Measurements from ENCODE around the gene FKBP2. TPM values are rescaled to one million over a fixed set of nuclear protein-coding genes. Genes with fewer than 3 reads are reported as not detected.

The FKBP2 gene
- total and polyA plus RNA-seq, 8 donors = 37.8 to 344 (median 53.3) TPM

GRCh38 chr11:64235437-64236161 is 5.3 kb upstream of the FKBP2 start:
- 19 to 22% methylated on average over 12 of the region's 12 CpGs for WGBS, 2 donors
- Histone ChIP-seq H3K36me3 (no peaks in the 10 kb centered on the region), H3K9me3 (no peaks in the 10 kb centered on the region), H3K27ac (peak overlapping the region; percentile 75 to 90 (median 86)), H3K4me3 (peak overlapping the region; percentile 55 to 78 (median 74)), H3K4me1 (peaks cover 32 to 49% (median 38%) of the 10 kb centered on the region in 3 donors), H3K27me3 (no peaks in the 10 kb centered on the region)
- TF ChIP-seq, protein P1, sequence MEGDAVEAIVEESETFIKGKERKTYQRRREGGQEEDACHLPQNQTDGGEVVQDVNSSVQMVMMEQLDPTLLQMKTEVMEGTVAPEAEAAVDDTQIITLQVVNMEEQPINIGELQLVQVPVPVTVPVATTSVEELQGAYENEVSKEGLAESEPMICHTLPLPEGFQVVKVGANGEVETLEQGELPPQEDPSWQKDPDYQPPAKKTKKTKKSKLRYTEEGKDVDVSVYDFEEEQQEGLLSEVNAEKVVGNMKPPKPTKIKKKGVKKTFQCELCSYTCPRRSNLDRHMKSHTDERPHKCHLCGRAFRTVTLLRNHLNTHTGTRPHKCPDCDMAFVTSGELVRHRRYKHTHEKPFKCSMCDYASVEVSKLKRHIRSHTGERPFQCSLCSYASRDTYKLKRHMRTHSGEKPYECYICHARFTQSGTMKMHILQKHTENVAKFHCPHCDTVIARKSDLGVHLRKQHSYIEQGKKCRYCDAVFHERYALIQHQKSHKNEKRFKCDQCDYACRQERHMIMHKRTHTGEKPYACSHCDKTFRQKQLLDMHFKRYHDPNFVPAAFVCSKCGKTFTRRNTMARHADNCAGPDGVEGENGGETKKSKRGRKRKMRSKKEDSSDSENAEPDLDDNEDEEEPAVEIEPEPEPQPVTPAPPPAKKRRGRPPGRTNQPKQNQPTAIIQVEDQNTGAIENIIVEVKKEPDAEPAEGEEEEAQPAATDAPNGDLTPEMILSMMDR (IDR thresholded peaks at IDR 0.05) = no peak
- FAIRE-seq (no peak), DNase-seq (peak in 4 of 6 donors; percentile 50 to 85 (median 68)), ATAC-seq (peak in 2 of 4 donors; percentile 2 to 11)
- intact Hi-C loops (cut with DNase I) = no loop called here

DNA sequence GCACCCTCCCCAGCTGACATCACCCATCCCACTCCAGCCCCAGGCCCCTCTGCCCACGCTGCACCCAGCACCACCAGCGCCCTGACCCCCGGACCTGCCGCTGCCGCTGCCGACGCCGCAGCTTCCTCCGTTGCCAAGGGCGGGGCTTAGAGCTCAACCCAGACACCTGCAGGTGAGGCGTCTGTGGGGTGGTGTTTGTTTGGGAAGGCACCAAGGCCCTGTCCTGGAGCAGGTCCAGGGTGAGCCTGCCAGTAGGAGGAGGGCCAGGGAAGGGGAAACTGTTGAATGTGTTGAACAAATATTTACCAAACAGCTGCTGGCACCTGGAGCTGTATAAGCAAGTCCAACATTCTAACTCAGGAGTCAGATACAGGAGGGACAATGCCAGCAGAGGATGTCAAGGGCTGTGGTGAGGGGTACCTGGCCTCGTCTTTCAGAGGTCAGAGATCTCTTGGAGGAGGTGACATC is 3.4 kb upstream of the FKBP2 start:
- H3K9me3 ChIP-seq = no peaks in the 10 kb centered on the region
- ATAC-seq (peak; percentile 23 to 47 (median 36)), FAIRE-seq (no peak), DNase-seq (peak; percentile 88 to 99 (median 98))
- peak overlapping the region; percentile 73 to 100 (median 97) for H3K27ac ChIP-seq
- 21 to 22% methylated on average over 12 of the region's 12 CpGs for WGBS, 2 donors
- H3K4me1 ChIP-seq = peaks cover 29 to 45% (median 40%) of the 10 kb centered on the region in 3 donors
- no peaks in the 10 kb centered on the region for H3K36me3 ChIP-seq
- H3K27me3 ChIP-seq = no peaks in the 10 kb centered on the region
- intact Hi-C loops (cut with DNase I) = no loop called here
- TF ChIP-seq, protein P1 (IDR thresholded peaks at IDR 0.05) = no peak
- H3K4me3 ChIP-seq = peak overlapping the region in 2 of 4 donors; percentile 28 to 31

DNA sequence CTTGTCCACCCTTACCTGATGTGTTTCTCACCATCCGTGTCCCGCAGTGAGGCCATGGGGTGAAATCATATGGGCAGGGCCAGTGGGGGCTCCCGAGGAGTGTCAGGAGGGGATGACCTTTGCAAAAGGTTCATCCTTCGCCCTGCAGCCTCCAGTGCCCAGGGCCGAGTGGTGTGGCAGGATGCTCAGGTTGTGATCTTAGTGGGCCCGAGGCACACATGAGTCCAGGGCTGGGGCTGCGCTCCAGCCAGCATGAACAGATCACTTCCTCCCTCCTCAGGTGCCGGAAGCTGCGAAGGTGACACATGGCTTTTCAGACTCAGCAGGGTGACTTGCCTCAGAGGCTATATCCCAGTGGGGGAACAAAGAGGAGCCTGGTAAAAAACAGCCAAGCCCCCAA is 2.8 kb upstream of the FKBP2 start:
- H3K36me3 ChIP-seq = no peaks in the 10 kb centered on the region
- WGBS, 2 donors = 46 to 51% methylated on average over 9 of the region's 9 CpGs
- no peak for ATAC-seq
- peak overlapping the region; percentile 46 to 100 (median 97) for H3K27ac ChIP-seq
- H3K9me3 ChIP-seq = no peaks in the 10 kb centered on the region
- intact Hi-C loops (cut with DNase I) = no loop called here
- DNase-seq = peak in 3 of 6 donors; percentile 36 to 79 (median 43)
- FAIRE-seq = no peak
- TF ChIP-seq, protein P1 (IDR thresholded peaks at IDR 0.05) = no peak
- H3K4me3 ChIP-seq = no peak overlapping the region
- peaks cover 29 to 51% (median 46%) of the 10 kb centered on the region in 3 donors for H3K4me1 ChIP-seq
- H3K27me3 ChIP-seq = no peaks in the 10 kb centered on the region

GRCh38 chr11:64238999-64239398 is 1.9 kb upstream of the FKBP2 start:
- Histone ChIP-seq H3K4me1 (peaks cover 29 to 55% (median 51%) of the 10 kb centered on the region in 3 donors), H3K27me3 (no peaks in the 10 kb centered on the region), H3K27ac (peak overlapping the region in 3 of 4 donors; percentile 97 to 100 (median 97)), H3K9me3 (no peaks in the 10 kb centered on the region), H3K4me3 (no peak overlapping the region), H3K36me3 (no peaks in the 10 kb centered on the region)
- ATAC-seq = no peak
- DNase-seq = peak in 2 of 6 donors; percentile 24 to 38
- WGBS, 2 donors = 55 to 59% methylated on average over 5 of the region's 5 CpGs
- FAIRE-seq = no peak
- TF ChIP-seq, protein P1 (IDR thresholded peaks at IDR 0.05) = no peak
- intact Hi-C loops (cut with DNase I) = no loop called here

All from pancreas (tissue), 10 donors.